HG03571 (cell line): ENCODE measurements around the gene LRR1.
"Not testable (repeated sequence)": the region's sequence is repeated elsewhere in the genome, so short reads cannot be mapped to it uniquely, and the experiment has no call there.

Source experiments
- ATAC-seq: cut with Tn5 transposase; IDR thresholded peaks from one replicate; pipeline ENCODE4 v1.9.1; 2021; ENCODE audit not compliant: unreplicated experiment

LRR1 gene, protein sequence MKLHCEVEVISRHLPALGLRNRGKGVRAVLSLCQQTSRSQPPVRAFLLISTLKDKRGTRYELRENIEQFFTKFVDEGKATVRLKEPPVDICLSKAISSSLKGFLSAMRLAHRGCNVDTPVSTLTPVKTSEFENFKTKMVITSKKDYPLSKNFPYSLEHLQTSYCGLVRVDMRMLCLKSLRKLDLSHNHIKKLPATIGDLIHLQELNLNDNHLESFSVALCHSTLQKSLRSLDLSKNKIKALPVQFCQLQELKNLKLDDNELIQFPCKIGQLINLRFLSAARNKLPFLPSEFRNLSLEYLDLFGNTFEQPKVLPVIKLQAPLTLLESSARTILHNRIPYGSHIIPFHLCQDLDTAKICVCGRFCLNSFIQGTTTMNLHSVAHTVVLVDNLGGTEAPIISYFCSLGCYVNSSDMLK

DNA sequence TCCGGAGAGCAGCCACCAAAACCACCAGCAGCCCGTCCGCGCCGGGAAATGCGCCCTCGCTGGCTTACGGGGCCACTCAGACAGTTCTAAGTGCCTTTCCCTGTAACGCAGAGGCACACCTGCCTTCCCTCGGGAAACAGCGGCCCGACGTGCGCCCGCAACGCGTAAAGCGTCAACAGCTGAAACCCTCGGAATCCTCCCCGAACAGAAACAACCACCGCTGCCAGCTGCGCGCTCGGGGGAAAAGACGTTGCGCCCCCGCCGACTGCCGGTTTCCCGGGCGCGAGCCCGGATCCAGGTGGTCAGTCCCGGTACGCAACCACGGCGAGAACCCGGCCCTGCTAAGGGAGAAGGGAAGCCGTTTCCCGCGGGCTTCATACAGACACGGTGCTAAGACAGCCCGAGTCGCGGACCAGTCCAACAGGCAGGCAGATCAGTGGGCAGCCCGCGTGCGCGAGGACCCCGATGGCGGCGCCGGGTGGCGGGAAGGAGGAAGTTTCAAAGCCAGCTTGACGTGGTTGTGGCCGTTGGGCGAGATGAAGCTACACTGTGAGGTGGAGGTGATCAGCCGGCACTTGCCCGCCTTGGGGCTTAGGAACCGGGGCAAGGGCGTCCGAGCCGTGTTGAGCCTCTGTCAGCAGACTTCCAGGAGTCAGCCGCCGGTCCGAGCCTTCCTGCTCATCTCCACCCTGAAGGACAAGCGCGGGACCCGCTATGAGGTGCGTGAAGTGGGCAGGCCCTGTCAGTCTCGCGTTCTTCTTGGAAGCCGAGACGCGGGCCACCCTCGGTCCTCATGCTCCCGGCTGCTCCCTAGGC lies at the start of gene LRR1:
Gene LRR1 (plus strand): TSS at position 456 of the 816 bp plus-strand sequence. CDS start 81 bp downstream, at position 537.
- peak; percentile 44 for ATAC-seq

DNA sequence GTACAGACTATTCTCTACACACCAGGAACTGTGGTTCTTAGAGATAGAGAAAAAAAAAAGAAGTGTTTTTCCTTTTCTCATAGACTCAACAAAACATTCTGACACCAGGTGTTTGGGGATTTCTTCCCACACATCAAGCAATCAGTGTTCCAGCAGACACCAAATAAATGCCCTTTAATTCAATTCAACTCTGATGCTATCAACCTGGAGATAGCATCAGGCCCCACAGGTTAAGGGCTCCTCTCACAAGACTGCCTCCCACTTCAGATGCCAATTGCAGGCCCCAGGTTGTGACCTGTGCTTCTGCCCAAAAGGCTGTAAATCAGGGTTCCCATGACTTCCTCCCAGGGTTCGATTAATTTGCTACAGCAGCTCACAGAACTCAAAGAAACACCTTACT lies 49.3 kb upstream of the LRR1 start:
- ATAC-seq: no peak

DNA sequence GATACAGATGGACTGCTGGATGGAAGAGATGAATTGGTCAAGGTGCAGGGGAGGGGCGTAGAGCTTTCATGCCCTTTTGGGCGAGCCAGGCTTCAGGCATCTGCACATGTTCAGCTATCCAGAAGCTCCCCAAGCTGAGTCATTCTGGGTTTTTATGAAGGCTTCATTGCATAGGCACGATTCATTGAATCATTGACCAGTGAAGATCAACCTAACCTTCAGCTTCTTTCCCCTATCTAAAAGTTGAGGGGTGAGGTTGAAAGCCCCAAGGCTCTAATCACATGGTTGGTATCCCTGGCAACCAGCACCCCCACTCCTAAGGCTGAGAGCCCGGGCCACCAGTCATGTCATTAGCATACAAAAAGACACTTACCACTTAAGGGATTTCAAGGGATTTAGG lies 48.9 kb upstream of the LRR1 start:
- ATAC-seq: no peak

DNA sequence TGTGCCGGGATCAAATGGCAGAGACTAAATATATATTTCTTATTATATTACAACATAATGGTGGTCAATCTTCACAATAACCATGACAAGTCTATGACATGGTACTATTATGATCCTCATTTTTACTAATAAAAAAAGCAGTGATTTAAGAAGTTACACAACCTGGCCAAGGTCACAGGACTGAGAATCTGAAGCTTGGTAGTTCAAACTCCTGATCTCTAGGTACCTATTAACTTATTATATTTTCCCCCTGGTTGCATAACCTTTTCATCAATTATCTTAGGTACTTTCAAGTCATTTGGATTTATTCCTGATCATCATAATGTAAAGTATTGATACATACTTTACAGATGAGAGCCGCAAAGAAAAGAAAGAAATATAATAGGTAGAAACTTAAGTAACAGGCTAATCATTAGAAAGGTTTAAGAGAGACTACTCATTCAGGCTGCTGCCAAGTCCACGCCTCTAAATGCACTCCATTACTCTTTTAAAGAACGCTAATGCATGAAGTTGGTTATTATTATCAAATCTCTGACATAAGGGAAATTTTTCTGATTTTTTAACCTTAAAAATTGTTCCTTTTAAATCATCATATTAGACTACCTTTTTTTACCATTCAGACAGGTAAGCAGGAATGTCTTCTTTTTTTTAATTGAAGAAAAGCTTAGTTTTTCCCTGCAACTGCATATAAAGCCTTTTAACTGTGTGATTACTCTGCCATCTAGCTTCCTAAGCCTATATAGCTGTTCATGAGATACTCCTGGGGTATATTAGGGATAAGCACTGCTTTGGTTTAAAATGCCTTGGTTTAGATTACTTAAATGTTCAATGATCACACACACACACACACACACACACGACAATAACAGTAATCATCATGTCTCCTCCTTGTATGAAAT lies 48.2 kb upstream of the LRR1 start:
- ATAC-seq: no peak

DNA sequence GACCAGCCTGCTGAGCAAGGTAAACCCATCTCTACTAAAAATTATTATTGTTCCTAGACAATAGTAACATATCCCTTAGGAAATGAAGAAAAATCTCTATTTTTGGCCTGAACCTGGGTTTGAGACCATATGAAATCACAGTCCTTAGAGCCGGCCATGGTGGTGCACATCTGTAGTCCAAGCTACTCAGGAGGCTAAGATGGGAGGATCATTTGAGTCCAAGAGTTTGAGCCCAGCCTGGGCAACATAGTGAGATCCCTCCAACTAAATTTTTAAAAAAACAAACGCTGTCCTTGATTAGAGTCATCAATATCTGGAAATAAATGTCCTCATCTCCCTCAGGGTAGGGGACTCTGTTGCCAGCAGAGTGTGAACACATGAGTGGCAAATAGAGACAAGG lies 47.2 kb upstream of the LRR1 start:
- no peak for ATAC-seq

DNA sequence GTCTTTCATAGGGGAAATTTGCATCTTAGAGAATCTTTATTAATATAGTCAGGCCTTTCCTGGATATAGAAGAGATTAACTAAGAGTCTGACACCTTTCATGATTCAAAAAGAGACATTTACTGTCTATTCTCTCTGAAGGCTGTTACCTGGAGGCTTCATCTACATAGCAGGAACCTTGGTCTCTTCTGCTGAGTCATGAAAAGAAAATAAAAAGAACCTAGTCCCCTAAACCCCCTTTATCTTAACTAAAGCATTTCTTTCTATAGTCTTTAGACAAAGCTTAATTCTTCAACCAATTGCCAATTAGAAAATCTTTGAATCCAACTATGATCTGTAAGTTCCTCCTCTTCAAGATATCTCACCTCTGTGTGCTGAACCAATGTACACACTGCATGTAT lies 45.6 kb upstream of the LRR1 start:
- no peak for ATAC-seq

DNA sequence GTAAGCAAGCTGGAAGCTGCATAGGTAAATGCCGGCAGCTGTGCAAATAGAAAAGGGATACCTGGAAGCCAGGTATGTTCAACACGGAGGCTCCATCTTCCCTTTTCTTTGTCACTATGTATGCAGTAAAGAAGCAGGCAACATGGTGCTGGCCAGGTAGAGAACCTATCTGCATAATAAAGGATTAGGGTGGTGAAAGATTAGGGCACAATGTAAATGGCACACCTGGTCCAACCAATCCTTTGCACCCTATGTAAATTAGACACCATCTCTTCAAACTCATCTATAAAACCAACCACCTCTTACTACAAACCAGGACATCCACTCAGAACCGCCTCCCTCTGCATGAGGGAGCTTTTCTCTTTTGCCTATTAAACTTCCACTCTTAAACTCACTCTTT lies 44.8 kb upstream of the LRR1 start:
- no peak for ATAC-seq

DNA sequence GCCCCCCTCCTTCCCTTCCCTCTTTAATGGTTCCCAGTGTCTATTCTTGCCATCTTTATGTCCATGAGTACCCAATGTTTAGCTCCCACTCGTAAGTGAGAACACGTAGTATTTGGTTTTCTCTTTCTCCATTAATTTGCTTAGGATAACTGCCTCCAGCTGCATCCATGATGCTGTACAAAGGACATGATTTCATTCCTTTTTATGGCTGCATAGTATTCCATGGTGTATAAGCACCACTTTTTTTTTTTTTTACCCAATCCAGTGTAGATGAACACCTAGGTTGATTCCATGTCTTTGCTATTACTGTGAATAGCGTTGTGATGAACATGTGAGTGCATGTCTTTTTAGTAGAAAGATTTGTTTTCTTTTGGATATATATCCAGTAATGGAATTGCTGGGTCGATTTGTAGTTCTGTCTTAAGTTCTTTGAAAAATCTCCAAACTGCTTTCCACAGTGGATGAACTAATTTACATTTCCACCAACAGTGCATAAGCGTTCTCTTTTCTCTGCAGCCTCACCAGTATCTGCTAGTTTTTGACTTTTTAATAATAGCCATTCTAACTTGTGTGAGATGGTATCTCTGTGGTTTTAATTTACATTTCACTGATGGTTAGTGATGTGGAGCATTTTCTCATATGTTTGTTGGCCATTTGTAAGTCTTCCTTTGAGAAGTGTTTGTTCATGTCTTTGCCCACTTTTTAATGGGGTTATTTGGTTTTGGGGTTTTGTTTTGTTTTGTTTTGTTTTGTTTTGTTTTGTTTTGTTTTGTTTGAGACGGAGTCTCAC lies 38.6 kb upstream of the LRR1 start:
- ATAC-seq: no peak

DNA sequence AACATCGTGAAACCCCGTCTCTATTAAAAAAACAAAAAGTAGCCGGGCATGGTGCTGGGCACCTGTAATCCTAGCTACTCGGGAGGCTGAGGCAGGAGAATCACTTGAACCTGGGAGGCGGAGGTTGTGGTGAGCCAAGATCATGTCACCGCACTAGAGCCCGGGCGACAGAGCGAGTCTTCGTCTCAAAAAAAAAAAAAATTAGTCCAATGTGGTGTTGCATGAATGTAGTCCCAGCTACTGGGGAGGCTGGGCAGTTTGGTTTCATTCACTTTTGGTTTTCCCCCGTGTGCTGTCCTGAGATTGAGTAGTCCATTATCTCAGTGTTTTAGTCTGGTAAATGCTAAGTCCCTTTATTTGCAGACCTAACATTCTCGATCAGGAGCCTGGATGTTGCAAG lies 32.0 kb upstream of the LRR1 start:
- no peak for ATAC-seq

DNA sequence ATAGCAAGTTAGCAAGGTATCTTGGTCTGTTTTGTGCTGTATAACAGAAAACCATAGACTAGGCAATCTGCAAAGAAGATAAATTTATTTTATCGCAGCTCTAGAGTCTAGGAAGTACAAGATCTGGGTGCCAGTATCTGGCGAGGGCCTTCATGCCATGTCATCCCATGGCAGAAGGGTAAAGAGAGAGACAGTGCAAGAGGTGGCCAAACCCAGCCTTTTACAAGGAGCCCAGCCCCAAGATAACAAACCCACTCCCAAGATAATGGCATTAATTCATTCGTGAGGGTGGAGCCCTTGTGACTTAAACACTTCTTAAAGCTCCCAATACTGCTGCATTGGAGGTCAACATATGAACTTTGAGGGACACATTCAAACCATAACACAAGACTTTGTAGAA lies 29.5 kb upstream of the LRR1 start:
- ATAC-seq: no peak

DNA sequence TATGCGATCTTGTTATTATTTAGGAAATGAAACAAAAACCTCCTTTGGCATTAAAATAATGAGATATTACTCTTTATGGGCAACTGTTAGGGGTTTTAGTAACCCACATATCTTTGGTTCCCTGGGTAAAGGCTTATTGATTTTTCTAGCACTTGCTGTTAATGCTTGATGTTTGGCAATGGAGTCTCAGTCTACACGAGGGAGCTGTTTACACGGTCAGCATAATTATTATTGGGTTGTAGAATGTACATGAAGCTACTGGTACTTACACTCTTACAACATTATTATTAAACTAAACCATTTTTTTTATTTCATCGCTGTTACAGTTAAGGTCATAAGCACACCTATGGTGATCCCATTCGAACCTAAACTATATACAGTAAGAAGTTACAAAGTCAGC lies 24.7 kb upstream of the LRR1 start:
- no peak for ATAC-seq

DNA sequence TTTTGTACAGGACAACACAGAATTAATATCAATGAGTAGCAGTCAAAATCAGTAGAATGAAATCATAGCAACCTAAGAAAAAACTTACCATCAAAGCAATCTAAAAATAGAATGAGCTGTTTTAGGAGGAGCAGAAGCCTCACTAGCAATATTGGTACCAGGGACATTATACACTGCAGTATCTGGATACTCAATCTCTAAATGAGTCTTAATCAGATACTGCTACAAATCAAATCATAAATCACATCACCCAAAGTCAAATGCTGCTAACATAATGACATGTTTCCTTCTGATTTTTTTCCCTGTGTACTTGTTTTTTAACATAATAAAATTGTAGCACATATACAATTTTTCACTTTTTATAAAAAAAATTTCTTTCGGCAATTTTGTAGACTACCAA lies 20.6 kb upstream of the LRR1 start:
- ATAC-seq: no peak

DNA sequence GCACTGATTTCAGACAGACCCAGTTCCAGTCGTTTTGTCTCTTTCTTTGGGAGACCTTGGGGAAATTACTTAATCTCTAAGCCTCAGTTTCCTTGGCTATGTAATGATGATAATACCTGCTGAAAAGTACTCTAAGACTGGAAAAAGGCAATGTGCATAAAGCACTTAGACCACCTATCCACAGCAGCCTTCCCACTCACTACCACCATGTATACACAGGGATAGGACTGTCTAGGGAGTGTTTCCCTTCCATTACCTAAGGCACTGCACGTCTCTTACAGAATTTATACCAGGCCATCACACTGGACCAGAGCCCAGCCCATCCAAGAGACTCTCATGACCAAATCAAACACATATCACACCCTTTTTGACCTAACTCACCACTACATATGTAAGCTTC lies 18.9 kb upstream of the LRR1 start:
- ATAC-seq: no peak

DNA sequence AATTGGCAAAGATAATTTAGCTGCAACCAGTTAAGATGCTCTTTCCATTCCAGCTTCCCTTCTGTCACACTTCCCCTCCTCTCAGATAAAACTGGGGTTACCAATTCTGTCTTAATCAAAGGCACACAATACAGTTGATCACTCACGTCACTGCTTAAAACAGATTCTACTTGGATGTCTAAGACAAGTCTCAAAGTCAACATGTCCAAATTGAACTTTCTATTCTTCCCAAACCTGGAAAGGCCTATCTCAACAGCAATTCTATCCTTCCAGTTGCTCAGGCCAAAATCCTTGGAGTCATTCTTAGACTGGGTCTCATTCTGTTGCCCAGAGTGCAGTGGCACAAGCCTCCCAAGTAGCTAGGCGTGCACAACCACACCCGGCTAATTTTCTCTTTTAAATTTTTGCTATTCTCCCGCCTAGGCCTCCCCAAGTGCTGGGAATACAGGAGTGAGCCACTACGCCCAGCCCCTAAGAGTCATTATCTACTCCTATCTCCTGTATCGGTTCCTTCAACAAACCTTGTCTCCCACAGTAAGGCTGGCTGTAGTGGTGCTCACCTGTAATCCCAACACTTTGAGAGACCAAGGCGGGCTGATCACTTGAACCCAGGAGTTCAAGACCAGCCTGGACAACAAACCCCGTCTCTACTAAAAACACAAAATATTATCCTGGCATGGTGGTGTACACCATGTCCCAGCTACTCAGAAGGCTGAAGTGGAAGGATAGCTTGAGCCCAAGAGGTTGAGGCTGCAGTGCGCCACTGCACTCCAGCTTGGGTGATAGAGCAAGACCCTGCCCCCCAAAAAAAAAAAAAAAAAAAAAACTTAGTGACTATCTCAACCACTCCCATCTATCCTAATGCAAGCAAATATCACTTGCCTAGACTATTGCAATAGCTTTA lies 17.3 kb upstream of the LRR1 start:
- ATAC-seq: no peak

DNA sequence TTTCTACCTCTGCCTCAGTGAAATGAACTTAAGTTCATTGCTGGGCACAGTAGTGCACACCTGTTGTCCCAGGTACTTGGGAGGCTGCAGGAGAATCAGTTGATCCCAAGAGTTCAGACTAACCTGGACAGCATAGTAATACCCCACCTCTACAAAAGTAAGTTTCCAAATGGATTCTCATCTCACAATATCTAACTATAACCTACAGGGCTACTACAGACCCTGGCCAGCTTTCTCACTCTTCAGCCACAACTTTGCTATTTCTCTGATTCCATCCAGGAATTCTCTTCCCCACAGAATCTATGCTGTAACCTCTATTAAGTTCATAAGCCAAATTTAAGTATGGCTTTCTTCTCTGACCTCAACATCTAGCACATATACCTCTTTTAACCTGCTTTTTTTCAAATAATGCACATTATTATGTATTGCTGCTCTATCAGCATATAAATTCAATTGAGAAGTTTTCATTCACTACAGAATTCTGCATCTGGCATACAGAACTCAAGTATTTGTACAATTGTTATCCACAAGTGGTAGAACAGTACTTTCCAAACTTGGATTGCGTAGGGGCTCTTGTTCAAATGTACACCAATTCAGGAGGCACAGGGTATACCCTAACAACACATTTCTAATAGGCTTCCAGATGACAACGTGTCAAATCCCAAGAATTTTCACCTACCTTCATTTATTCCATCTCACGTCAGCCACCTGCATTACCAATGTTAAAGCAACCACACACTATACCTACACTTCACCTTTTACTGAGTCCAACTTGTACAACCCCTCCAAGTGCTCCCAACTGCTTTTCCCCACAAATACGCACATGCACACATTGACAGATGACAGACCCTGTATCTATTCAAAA lies 16.4 kb upstream of the LRR1 start:
- ATAC-seq: no peak

DNA sequence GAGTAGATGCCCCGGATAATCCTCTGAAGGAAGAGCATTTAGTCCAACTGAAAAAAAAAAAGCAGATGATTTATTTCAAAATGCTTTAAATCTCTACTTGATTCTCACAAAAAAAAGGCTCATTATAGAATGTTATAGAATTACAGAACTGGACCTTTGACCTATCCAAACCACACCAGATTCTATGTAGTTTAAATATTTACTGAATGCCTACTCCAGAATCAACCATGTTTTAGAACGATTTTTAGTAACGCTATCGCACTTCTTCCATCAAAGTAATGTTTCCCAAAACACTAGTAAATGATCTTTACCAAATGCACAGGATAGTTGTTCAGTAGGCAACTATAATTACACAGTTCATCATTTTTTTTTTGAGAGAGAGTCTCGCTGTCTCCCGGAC lies 15.1 kb upstream of the LRR1 start:
- no peak for ATAC-seq

DNA sequence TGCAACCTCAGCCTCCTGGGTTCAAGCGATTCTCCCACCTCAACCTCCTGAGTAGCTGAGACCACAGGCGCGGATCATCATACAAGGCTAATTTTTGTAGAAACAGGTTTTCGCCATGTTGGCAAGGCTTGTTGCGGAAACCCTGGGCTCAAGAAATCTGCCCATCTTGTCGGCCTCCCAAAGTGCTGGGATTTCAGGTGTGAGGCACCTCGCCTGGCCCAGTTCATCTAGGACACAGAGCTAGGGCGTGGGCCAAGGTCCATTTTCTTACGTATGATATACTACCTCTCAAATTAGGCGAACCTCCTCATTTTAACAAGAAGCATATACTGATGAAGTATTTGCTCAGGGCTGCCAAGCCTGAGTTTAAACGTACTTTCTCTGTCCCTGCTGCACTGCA lies 14.7 kb upstream of the LRR1 start:
- no peak for ATAC-seq

DNA sequence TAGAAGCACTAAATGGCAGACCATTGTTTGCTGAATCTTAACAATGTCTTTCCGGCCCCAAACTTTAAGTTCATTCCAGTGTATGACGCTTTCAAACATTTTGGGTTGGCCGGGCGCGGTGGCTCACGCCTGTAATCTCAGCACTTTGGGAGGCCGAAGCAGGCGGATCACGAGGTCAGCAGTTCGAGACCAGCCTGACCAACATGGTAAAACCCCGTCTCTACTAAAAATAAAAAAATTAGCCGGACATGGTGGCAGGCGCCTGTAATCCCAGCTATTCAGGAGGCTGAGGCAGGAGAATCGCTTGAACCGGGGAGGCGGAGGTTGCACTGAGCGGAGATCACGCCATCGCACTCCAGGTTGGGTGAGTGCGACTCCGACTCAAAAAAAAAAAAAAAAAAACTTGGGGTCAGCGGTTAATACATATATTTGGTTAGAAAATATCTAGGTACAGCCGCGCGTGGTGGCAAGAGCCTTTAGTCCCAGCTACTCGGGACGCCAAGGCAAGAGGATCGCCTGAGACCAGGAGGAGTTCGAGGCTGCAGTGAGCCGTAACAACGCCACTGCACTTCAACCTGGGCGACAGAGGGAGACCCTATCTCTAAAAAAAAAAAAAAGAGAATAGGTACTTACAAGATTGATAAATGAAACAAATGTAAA lies 13.6 kb upstream of the LRR1 start:
- not testable (repeated sequence) for ATAC-seq
